BE2C (cell line): Measurements from ENCODE around the gene MYBPC3. TPM values are rescaled to one million over a fixed set of nuclear protein-coding genes. Genes with fewer than 3 reads are reported as not detected.
A peak's percentile ranks its signal among the peaks of the same experiment; 100 is the strongest.

ENCODE experiments used
- DNase-seq: peaks from one replicate; pipeline ENCODE4 v3.0.0-alpha.2; 2020
- H3K27me3 ChIP-seq: fragments of 250-450 bp; sonication (Bioruptor Pico); 2 replicates; pipeline ENCODE4 v1.5.1; 2020; ENCODE audit warnings: mild to moderate bottlenecking
- H3K36me3 ChIP-seq: fragments of 250-450 bp; sonication (Bioruptor Pico); 2 replicates; pipeline ENCODE4 v1.5.1; 2020; ENCODE audit warnings: mild to moderate bottlenecking
- H3K4me1 ChIP-seq: fragments of 250-450 bp; sonication (Bioruptor Pico); 2 replicates; pipeline ENCODE4 v1.5.1; 2020
- H3K4me3 ChIP-seq: 2 replicates; pipeline ENCODE4 v1.5.1; 2011; ENCODE audit warnings: low read depth, low read length
- H3K9me3 ChIP-seq: fragments of 250-450 bp; sonication (Bioruptor Pico); 2 replicates; pipeline ENCODE4 v1.5.1; 2020
- CTCF ChIP-seq: IDR thresholded peaks from 2 replicates; pipeline ENCODE4 v1.5.1; 2012; ENCODE audit warnings: mild to moderate bottlenecking, low read depth, low read length
- polyA plus RNA-seq: library from polyadenylated mRNA; unstranded; fragments of >200 nt; gene quantifications from one replicate; pipeline ENCODE4 v1.2.1, GENCODE V29; 2012; ENCODE audit warnings: low read depth, missing spikeins; ENCODE audit not compliant: insufficient read length, insufficient read depth

MYBPC3 gene
- polyA plus RNA-seq: 0.20 TPM

GRCh38 chr11:47352556-47352955, at the start of gene MYBPC3:
Gene MYBPC3 (minus strand): TSS chr11:47352702. CDS start chr11:47352647, 55 bp downstream.
- DNase-seq: no peak
- H3K9me3 ChIP-seq: no peaks in the 10 kb centered on the region
- H3K4me1 ChIP-seq: peaks cover 11% of the 10 kb centered on the region
- H3K27me3 ChIP-seq: no peaks in the 10 kb centered on the region
- no peak within 1 kb of the TSS for H3K4me3 ChIP-seq
- no peaks in the 10 kb centered on the region for H3K36me3 ChIP-seq
- no peak for TF ChIP-seq CTCF

- no peaks in the 10 kb centered on the region for H3K27me3 ChIP-seq
- no peak for TF ChIP-seq CTCF
- peak overlapping the region; percentile 44 for H3K4me3 ChIP-seq
- DNase-seq: peak; percentile 62
- no peaks in the 10 kb centered on the region for H3K9me3 ChIP-seq
- no peaks in the 10 kb centered on the region for H3K36me3 ChIP-seq
- H3K4me1 ChIP-seq: peaks cover 5% of the 10 kb centered on the region; the same call in 1 of the 2 replicates
Measured at GRCh38 chr11:47400768-47401279, 48.3 kb upstream of the MYBPC3 start.

DNA sequence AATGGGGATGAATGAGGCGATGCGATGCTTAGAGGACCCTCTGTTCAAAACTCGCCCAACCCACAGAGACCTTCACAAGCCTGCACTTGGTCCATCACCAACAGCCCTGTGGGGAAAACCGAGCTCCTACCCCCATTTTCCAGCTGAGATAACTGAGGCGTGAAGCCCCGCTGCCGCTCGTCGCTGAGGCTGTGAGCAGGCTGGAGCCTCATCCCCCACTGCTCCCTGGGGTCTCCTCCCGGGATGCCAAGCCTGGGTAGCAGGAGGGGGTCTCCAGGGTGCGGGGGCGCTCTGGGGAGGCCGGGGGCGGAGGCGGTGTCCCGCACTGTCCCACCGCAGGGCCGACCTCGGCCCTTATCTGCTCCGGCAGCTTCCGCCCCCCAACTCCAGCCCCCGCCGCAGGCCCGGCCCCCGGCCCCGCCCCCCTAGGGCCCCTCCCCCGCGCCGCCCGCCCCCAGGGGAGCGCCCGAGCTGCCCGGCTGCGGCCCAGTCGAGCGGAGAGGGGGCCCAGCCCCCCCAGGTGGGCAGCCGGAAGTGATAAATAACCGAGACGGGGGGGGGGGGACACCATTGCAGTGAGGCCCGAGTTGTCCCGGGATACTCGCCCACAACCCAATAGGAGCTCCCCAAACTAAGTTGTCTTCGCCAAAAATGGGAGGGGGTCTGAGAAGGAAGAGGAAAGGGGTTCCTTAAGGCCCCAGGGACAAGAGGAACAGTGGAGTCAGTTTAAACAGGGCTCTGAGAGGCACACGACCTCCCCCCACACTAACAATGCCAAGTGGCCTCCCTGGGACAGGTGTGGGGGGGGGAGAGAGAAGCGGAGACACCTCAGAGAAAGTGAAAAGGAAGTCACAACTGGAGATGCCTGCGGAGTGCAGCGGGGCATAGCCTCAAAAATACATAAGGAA, 47.6 kb upstream of the MYBPC3 start:
- no peaks in the 10 kb centered on the region for H3K9me3 ChIP-seq
- H3K27me3 ChIP-seq: no peaks in the 10 kb centered on the region
- peak overlapping the region; percentile 44 for H3K4me3 ChIP-seq
- no peak for DNase-seq
- peaks cover 5% of the 10 kb centered on the region; the same call in 1 of the 2 replicates for H3K4me1 ChIP-seq
- TF ChIP-seq CTCF: no peak
- no peaks in the 10 kb centered on the region for H3K36me3 ChIP-seq

- Histone ChIP-seq H3K9me3 (no peaks in the 10 kb centered on the region), H3K27me3 (no peaks in the 10 kb centered on the region), H3K36me3 (no peaks in the 10 kb centered on the region), H3K4me3 (no peak overlapping the region), H3K4me1 (peaks cover 5% of the 10 kb centered on the region; the same call in 1 of the 2 replicates)
- no peak for DNase-seq
- no peak for TF ChIP-seq CTCF
Measured at GRCh38 chr11:47398551-47398950, 46.0 kb upstream of the MYBPC3 start.

GRCh38 chr11:47398011-47398410, 45.5 kb upstream of the MYBPC3 start:
- no peaks in the 10 kb centered on the region for H3K9me3 ChIP-seq
- peaks cover 5% of the 10 kb centered on the region; the same call in 1 of the 2 replicates for H3K4me1 ChIP-seq
- peak; percentile 25 for DNase-seq
- no peaks in the 10 kb centered on the region for H3K27me3 ChIP-seq
- no peak overlapping the region for H3K4me3 ChIP-seq
- no peaks in the 10 kb centered on the region for H3K36me3 ChIP-seq
- TF ChIP-seq CTCF: no peak

DNA sequence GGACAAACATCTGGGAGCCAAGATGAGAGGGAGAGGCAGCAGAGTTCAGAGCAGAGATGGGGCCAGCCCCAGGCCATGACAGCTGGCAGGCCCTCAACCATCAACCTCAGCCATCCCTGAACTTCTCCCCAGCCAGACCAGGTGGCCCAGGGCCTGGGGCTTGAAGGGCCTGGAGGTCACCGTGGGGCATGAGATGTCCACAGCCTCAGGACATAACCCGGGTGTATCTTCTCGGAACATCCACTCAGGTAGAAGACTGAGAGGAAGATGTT, 43.5 kb upstream of the MYBPC3 start:
- TF ChIP-seq CTCF: no peak
- H3K9me3 ChIP-seq: no peaks in the 10 kb centered on the region
- DNase-seq: no peak
- no peaks in the 10 kb centered on the region for H3K36me3 ChIP-seq
- H3K27me3 ChIP-seq: no peaks in the 10 kb centered on the region
- peaks cover 4% of the 10 kb centered on the region; the same call in 1 of the 2 replicates for H3K4me1 ChIP-seq
- no peak overlapping the region for H3K4me3 ChIP-seq
